ENCODE measurements around the gene CTSE.

DNA sequence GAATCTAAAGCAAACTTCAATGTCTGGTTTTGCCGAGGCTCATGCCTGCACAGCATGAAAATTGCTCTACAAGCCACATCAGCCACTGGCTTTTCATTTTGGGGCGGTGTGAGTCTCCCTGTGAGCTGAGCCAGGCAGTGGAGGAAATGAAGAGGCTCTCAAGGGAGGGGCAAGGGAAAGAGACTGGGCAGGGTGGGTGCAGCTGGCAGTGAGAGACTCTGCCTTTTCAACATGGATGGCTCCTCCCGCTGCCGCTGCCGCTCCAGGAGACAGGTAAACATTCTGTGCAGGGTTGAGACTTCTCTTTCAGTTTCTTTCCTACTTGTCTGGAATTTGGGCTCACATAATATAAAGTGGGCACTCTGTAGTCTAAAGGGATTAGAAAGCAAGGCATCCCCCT, 11.3 kb upstream of the CTSE start:
- no peak for TF ChIP-seq CTCF (conservative IDR thresholded peaks at IDR 0.05; ENCODE audit: low read depth, low read length)
- TF ChIP-seq EZH2 (IDR thresholded peaks at IDR 0.05; ENCODE audit: borderline replicate concordance, low read depth, low read length, poor library complexity, severe bottlenecking) = no peak

Measured in A673 (cell line).